C4-2B (cell line): ENCODE data around the gene LGALS9.

Experiments used
- CTCF ChIP-seq: fragments of 450-650 bp; conservative IDR thresholded peaks from 2 replicates; pipeline ENCODE4 v1.5.1; 2017; ENCODE audit warnings: mild to moderate bottlenecking
- ZFX ChIP-seq: fragments of 450-650 bp; IDR thresholded peaks from 2 replicates; pipeline ENCODE4 v1.6.1; 2017

GRCh38 chr17:27621536-27621935, 9.5 kb upstream of the LGALS9 start:
- TF ChIP-seq CTCF, result no peak
- TF ChIP-seq ZFX, result no peak
